A549 (cell line): ENCODE results near the gene CTPS2. TPM values are rescaled to one million over a fixed set of nuclear protein-coding genes. Genes with fewer than 3 reads are reported as not detected.

Source experiments
- polyA plus RNA-seq, 4 experiments: library from polyadenylated mRNA; depleted of rRNA in 3 of 4; stranded (reverse); fragments of >200 nt; fragmentation: RNase III in 1 of 4; extraction: RNeasy Plus Mini Kit Qiagen cat#74134 plus additional on column Dnase treatment in 1 of 4; gene quantifications; 2 replicates in 3 of 4; 3 replicates in 1 of 4; pipeline ENCODE4 v1.2.3, GENCODE V29; 2011 to 2017
- small RNA-seq, 6 experiments: library from RNA; depleted of rRNA; stranded (forward); fragments of <200 nt; gene quantifications; one replicate each; pipeline ENCODE3, GENCODE V24; 2012

CTPS2 gene
- polyA plus RNA-seq, 2 of the 4 experiments (the other 2 are of a cell fraction): 11.1 to 18.5 TPM

Small RNA genes within 50 kb of the gene (small RNA-seq; reads per million reads assigned to genes)
- gene MIR548AM: 0 reads per million in 6 experiments

Other genes starting within 250 kb of the CTPS2 start
- not detected in 2 replicates for gene S100G, start 62.5 kb downstream of the CTPS2 start, polyA plus RNA-seq (2011; rRNA removed)
- not detected in 3 replicates for gene S100G, start 62.5 kb downstream of the CTPS2 start, polyA plus RNA-seq (2017; fragmentation: RNase III; extraction: RNeasy Plus Mini Kit Qiagen cat#74134 plus additional on column Dnase treatment)
- 15.7 and 18.9 TPM in 2 replicates for gene SYAP1, start 6.9 kb upstream of the CTPS2 start, polyA plus RNA-seq (2011; rRNA removed)
- 20.6 to 21.1 TPM (median 20.9 TPM) in 3 replicates for gene SYAP1, start 6.9 kb upstream of the CTPS2 start, polyA plus RNA-seq (2017; fragmentation: RNase III; extraction: RNeasy Plus Mini Kit Qiagen cat#74134 plus additional on column Dnase treatment)
- gene TXLNG, start 73.8 kb upstream of the CTPS2 start, polyA plus RNA-seq (2011; rRNA removed): 30.8 and 36.8 TPM in 2 replicates
- gene TXLNG, start 73.8 kb upstream of the CTPS2 start, polyA plus RNA-seq (2017; fragmentation: RNase III; extraction: RNeasy Plus Mini Kit Qiagen cat#74134 plus additional on column Dnase treatment): 15.5 to 18.1 TPM (median 16.0 TPM) in 3 replicates
- 301 and 311 TPM in 2 replicates for gene RBBP7, start 157.7 kb upstream of the CTPS2 start, polyA plus RNA-seq (2011; rRNA removed)
- gene RBBP7, start 157.7 kb upstream of the CTPS2 start, polyA plus RNA-seq (2017; fragmentation: RNase III; extraction: RNeasy Plus Mini Kit Qiagen cat#74134 plus additional on column Dnase treatment): 222 to 232 TPM (median 232 TPM) in 3 replicates
- gene REPS2, start 234.0 kb upstream of the CTPS2 start, polyA plus RNA-seq (2011; rRNA removed): 0.45 and 0.76 TPM in 2 replicates
- 0.13 to 0.26 TPM (median 0.17 TPM) in 3 replicates for gene REPS2, start 234.0 kb upstream of the CTPS2 start, polyA plus RNA-seq (2017; fragmentation: RNase III; extraction: RNeasy Plus Mini Kit Qiagen cat#74134 plus additional on column Dnase treatment)